HTERT RPE-1 (cell line): ENCODE measurements around the gene PBX1.

ENCODE experiments used
- in situ Hi-C: fragments of 300-500 bp; cut with MboI; formaldehyde crosslinking; loops from 4 replicates; pipeline ENCODE4 v1.14.3; 2020; ENCODE audit warnings: low sequenced_read_pairs

PBX1 gene

DNA sequence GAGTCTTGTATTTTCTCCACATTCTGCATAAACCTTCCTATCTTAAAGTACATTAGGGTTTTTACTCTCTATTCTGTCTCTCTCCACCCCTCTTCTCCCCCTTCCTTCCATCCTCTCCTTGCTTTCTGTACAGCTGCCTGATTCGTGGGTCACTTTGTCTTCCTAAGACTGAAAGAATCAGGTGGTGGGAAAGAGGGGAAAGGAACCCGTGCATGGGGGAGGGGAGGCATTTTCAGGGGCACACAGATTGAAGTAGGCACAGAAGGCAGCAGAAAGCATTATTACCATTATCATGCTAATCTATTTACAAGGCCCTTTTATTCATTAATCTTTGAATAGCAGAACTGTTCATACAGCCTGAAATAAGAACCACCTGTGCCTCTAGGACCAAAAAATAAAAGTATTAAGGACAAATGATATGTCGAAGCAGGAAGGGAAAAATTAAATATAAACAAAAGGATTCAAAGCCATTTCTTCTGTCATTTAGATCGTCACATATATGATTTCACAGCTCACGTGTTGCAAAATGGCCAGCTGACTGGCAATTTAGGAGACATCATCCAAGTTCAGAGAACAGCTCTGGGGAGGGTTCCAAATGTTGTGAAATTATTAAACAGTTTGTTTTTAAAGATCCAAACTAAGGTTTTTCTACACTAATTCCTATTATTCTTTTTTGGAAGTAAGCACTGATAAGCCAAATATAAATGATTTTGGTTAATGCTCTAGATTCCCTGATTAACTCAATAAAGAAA, 154.6 kb downstream of the PBX1 start:
- in situ Hi-C loops: no loop called here

DNA sequence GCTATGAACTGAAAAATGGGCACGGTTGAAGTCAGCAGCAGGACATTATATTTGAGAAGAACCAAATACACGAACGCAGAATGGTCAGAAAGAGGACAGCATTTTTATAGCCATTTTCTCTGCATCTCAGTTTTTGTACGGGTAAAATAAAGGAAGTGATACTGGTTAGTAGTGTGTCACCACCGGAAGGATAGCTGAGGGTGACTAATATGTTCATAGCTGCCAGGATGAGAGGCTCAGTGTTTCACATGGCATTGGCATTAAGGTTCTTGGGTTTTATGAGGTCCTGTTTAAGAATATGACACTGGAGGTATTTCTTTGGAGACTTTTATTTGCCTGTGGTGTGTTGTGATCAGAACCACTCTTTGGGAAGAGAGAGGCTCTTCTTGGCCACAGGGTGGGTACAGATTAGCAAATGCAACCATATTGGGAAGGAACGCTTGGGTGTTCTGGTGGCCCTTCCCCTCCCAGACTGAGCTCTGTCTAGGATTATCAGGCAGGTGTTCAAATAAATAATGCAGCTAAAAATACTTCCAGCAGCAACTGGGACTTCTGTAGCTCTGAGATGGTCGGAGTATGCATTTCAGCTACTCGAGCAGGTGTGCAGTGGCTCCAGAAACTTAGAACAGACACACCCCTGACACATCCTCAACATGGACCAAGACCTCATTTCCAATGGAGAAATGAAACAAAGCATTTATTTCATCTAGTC, 158.2 kb downstream of the PBX1 start:
- in situ Hi-C loops: no loop called here

DNA sequence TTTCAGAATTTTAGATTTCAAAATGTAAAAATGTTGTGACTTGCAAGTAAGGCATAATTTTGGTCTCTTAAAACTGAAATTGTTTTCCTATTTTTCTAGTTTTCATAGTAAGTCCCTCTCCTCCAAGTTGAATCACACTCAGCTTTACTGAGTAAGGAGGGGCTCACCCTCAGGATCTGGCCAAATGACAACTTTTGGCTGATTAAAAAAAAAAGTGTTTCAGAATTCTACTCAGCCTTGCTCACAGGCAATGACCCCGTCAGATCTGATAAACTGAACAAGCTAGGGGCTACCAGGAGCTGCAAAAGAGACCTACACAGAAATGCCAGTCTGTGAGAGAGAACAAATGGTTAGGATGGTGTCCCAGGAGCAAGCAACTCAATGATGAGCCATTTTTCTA, 159.8 kb downstream of the PBX1 start:
- in situ Hi-C loops: no loop called here

DNA sequence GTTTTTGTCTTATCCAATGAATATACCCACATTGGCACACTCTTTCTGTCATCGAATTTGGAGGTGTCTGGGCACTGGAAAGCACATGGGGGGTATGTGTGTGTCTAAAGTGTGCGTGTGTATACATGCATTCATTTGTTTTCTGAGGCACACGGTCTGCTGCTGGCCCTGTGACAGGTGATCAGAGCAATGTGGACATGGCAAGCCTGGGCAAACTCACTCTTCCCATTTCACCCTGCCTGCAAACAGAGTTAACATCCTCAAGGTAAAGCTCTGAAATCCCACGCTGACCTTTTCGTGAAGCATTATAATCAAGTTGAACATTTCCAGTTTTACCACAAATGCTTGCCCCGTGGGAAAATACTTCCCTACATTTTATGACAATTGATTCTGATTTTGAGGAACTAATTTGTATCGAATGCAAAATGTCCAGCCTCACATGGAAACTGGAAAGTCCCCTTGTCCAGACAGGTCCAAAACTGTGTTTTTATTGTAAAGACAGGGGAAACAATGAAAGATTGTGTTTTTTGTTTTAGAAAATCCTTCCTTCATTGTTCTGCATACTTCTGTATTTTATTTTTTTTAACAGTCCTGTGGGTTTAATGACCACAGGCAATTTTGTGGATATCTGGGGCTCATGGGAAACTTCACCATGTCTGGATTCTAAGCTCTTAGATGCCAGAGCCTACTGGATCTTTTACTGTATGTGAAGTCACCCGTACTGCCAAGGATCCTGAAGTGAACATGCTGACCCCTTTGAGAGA, 160.9 kb downstream of the PBX1 start:
- in situ Hi-C loops: no loop called here

DNA sequence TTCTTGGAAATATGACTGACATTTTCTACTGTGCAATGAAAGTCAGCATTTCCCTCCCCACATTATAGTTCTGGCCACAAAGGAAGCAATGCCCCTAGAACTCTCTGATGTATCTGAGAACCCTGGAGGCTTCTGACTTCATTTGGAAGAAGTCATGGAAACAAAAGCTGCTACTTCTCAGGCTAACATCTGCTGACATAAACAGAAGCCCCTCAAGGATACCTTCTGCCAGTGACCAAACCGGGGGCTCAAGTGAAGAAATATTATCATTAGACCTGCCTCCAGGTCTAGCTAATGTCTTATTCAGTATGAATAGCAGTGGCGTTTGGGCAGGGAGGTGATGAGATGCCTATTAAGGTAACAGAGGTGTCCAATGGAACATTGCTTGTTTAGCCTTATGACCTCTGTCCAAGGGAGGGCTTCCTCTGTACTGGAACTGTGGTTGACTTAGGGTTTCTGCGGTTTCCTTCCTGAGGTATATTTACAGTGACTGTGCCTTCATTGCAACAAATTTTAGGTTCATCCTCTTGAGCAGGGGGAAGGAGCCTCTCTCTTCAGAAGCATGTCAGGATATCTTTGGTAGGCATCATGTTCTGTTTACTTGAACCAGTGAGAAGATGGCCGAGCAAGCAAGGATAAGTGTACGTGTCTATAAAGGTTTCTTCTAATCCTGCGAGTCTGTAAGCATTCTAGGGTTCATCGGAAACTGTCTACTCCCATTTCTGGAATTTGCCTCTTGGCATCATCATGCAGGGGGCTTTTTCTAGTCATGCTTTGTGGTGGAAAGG, 161.7 kb downstream of the PBX1 start:
- in situ Hi-C loops: no loop called here

DNA sequence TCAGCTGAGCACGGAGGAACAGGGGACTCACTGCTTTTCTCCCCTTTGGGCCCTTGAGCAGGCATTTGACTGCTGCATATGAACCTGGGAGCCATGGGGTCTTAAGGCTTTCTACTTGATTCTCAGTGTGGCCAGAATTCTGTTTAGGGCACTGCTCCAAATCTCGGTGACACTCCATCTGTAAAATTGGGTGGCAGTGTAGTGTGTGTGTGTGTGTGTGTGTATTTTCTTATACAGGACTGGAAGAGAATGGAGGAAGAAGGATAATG, 162.2 kb downstream of the PBX1 start:
- in situ Hi-C loops: no loop called here

DNA sequence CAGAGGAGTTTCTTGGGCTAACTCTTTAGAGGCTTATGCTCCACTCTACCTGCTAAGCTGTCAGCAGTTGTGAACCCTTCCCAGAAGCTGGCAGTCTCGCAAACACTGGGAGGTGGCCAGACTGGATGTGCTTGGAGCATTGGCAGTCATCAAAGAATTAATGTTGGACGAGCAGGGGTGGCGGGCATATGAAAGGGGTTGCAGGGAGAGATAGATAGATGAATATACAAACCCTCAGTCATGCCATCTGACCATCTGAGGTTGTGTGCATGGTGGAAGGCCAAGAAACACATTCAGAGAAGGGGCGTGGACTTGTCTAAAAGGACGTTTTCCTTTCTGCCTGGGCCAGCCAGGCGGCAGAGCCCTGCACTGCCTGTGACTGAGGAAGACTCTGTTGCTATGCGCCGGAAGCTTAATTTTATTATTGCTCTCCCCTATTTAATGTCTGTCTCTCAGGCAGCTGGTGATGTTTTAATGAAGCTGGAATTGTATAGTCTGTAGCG, 164.4 kb downstream of the PBX1 start:
- in situ Hi-C loops: no loop called here

DNA sequence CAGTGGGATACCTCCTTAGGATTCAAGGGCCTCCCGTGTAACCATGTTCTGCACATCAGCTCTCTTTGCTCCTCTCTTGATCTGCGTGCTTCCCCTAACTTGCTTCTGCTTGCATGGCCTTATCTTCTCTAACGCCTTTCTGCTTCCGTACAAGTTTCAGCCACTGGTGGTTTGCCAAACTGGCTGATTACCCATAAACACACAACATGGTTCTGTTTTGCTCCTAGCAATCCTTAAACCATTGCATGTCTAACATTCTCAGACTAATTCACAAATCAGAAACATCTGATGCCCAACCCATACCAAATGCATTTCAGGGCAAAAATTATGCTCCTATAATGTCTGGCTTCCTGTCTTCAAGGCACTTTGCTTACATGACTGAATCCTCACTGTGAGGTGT, 166.4 kb downstream of the PBX1 start:
- in situ Hi-C loops: no loop called here

DNA sequence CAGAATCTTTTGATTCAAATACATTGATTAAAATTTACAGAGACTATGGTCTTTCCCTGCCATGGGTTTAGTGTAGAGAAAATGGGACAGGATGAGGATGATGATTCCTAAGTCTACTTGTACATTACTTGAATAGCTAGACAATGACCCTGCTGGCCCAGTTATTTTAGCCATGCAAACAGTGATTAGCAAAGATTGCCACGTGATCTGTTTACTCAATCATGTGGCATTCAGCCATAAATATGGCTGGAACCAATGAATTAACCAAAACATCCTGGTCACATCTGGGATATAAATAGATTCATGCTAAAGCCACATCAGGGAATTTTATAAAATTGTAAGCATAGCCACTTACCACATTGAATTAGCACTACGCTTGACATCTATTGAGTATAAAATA, 167.3 kb downstream of the PBX1 start:
- in situ Hi-C loops: no loop called here

DNA sequence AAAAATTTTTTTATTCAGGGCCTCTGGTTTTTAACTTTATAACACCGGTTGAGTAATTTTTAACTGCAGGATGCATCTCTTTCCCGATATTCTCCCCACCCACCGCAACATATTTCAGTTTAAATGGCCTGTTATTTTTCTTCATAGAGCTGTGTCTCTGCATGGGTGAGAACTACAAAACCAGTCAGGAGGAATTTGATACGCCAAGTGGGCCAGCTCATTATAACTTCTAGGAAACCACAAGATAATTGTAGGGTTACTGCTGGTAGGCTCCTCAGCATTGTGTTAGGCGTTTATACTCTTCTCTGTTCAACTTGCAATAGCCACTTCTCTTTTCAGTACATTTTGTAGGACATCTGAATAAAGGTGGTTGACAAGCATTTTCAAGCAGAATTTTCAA, 169.7 kb downstream of the PBX1 start:
- in situ Hi-C loops: no loop called here

DNA sequence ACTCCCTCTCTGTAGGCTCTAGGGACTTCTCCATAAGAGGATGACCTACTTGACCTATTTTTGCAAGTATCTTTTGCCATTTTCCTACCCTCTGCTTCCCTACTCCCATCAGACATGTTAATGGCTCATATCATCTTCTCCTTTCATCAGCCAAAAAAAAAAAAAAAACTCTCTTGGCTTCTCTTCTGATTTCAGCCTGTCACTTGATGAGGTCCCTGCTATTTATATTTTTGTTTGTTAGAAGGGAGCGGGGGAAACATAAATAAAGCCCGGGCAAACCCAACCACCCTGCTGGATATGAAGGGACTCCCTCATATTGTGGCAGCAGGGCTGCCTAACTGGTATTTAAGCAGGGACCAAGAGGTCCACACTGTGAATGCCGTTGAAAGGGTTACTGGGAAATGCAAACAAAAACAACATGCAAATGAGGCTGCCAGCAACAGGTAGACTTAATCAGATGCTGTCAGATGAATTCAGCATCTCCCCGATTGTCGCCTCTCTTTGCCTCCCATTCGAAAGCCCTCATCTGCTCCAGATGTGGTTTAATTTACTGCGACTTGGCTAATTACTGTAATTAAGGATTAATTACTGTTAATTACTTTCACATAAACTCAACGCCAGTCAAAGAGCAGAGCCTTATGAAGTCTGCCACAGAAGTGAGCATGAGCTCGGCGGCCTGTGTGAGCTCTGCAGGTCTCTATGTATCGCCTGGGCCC, 172.3 kb downstream of the PBX1 start:
- in situ Hi-C loops: no loop called here

DNA sequence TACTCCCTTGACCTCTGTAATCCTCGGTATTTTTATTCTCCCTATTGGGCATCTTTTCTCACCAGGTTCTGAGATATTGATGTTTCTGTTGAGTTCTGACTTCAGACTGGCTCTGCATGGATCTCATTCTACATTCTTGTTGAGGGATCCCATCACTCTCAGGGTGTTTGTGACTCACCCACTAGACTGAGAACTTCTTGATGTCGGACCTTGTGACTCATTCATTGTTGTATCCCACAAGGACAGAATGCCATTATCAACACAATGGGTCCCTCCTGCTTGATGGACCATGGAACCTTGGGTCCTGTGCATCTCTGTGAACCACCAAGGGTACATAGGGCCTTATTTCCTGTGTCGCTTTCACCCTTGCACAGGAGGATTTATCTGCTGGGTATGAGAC, 174.1 kb downstream of the PBX1 start:
- in situ Hi-C loops: no loop called here

DNA sequence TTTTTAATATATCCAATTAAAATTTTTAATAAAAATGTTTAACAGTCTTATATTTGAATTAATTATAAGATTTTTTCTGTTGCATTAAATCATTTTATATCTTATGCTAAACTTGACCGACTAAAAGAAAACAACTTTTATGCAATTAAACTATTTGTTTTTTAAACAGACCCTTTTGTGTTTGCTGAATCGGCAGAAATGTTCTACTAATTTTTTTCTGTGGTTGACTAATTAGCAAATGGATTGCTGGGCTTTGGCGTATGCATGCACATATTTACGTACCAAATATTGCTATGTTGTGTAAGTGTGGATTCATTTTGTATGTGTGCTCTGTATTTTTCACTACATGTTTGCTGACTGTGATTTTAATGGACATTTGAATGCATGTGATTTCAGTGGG, 174.8 kb downstream of the PBX1 start:
- in situ Hi-C loops: no loop called here

DNA sequence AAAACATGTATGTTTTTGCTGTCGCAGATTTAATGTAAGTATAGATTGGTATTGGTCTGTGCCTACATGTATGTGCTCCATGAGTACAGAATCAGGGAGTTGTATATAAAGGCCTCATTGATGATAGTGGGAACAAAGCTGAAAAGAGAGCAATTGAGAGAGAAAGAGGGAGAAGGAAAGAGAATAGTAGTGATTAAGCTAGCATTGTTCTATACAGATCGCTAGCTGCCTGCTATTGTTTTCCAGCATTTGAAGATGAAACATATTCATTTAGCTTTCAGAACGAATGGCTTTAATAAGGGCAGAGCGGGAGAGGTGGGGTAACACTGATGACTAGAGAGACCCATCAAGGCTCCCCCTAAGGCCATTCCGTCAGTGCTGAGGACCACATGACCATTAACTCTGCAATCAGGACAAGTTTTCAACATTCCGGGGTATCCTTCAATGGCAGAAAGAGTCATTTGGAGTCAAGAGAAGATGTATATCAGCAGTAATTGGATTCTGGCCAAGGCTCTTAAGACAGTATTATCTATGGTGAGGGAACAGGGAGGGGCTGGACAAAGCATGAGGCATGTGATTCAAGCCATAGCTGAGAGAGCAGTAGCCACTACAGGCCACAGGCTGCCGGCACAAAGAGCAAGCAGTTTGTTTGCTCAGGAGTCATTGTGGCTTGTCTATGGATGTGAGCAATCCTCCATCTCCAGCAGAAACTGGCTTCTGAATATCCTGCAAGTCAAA, 176.5 kb downstream of the PBX1 start:
- in situ Hi-C loops: no loop called here

DNA sequence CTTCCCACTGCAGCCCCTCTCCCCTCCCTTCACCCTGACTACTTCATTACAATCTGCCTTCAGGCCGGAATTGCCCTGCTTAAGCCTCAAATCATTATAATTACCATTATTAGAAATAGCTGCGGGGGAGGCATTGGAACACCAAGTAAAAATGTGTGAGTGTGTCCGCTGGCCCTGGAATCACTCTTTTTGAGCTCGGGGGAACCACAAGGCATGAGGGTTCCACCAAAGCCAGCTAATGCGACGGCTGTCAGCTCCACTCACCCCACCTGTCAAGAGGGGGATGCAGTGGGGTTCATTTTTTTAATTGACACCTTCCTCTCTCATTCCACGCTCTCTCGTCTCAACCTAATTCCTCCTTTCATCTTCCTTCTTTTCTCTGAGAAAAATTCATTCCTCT, 177.2 kb downstream of the PBX1 start:
- in situ Hi-C loops: no loop called here

DNA sequence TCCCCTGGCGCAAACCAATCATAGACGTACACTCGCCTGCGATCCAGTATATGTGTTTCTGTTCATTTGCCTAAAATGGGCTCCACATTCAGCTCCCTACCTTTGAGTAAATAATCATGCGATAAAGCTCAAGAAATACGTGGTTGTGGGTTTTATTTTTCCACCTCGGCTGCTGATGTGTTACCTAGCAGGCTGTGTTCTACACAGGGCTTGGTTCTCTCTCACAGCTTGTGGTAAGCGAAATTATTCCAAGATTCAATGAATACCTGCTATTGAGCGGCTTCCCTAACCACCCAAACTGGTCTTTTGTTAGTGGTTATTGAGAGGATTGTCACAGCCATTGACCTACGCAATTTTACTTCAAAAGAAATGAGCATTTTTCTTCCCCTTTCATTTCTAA, 180.2 kb downstream of the PBX1 start:
- in situ Hi-C loops: no loop called here

DNA sequence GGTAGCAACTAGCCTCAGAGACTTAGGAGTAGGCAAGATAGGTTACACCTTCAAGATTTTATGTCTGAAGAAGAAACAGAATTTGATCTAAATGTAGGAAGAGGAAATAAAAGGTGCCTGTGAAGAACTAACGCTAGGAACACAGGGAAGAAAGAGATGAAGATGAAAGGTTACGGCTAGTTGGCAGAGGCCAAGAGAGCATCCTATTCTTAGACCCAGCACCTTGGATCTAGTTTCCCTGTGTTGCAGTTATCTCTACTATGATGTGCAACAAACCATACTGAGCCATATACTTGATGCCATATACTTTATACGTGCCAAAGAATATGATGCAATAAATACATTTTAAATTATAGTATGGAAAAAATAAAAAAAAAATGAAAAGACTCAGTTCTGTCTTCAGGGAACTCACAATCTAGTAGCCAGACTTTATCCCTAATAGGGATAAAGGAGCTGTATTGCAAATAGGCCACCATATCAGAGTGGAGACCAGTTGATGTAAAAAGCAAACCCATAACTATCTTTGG, 181.1 kb downstream of the PBX1 start:
- in situ Hi-C loops: no loop called here

DNA sequence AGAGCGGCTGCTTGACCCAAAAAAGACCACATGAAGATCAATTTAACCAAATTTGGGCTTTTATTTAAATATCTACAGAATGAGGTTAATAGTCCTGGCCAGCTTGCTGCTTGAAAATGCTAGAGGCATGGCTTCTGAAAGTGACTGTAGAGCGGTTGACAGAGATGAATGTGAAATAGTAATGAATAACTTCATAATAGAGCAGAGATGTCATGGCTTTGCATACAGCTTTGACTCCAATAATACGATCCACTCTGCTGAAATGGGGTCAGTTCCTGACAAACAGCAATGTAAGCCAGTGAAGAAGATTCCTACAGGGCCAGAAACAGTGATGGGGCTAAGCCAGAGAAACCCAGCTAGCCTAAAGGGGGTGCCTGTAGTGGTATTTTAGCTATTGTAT, 183.8 kb downstream of the PBX1 start:
- in situ Hi-C loops: no loop called here

DNA sequence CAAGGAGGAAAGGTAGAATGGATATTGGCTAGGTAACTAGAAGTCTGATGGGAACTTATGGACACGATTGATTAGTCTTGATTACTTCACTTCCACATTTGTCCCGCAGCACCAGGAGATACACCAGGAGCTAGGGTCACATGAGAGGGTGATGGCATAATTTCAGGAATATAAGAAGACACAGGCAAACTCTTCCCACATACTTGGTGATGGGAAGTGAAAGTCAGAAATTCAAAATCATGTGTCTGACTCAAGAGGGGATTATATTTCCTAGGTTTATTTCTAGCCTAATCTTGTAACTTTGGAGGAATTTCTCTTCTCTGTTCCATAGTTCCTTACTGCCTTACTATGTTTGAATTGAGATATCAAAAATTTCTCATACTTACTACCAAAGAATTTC, 185.0 kb downstream of the PBX1 start:
- in situ Hi-C loops: no loop called here

DNA sequence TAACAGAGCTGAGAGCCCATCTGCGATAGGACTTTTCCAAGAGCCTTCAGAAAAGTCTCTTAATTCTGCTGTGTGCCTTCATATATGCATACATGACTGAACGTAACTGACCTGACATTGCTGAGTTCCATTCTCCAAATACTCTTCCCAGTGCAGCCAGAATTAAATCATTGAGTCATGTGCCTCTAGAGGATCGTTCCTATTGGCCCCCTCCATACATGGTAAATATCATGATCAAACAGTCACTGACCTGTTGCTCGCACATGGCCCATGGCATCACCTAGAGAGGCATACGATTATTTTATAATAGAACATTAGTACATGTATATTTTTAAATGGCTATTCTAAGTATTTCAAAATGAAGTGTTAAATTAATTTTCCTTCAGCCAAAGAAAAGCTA, 186.8 kb downstream of the PBX1 start:
- in situ Hi-C loops: no loop called here
